Measurements from ENCODE around the gene OR3A3. TPM values are rescaled to one million over a fixed set of nuclear protein-coding genes. Genes with fewer than 3 reads are reported as not detected.
"Not testable (repeated sequence)": the region's sequence is repeated elsewhere in the genome, so short reads cannot be mapped to it uniquely, and the experiment has no call there.

The OR3A3 gene
- total RNA-seq (2014; rRNA removed; shearing (Covaris generic)): not detected in 2 replicates

DNA sequence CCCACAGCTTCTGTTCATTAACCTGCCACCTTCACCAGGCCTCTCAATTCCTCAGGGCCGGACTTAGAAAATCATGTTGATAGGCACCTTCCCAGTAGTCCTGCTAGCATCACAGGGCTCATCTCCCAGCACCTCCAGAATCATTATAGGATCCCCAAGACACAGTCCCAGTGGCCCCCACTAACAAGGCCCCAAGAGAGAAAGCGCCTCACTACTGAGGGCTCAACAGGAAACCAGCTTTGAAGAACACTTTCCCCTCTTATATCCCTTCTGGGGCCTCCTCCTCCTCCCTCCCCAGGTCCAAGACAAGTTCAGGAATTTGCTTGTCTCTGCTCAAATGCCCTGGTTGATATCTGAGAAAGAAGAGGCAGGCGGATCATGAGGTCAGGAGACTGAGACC lies at the start of gene OR3A3:
Gene OR3A3, plus strand, starts transcription at position 301 of the 400 bp plus-strand sequence.
- DNase-seq (ENCODE audit: low read depth): no peak

DNA sequence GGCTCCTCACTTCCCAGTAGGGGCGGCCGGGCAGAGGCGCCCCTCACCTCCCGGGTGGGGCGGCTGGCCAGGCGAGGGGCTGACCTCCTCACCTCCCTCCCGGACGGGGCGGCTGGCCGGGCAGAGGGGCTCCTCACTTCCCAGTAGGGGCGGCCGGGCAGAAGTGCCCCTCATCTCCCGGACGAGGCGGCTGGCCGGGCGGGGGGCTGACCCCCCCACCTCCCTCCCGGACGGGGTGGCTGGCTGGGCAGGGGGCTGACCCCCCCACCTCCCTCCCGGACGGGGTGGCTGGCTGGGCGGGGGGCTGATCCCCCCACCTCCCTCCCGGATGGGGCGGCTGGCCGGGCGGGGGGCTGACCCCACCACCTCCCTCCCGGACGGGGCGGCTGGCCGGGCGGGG lies 40.0 kb upstream of the OR3A3 start:
- not testable (repeated sequence) for DNase-seq (ENCODE audit: low read depth)

DNA sequence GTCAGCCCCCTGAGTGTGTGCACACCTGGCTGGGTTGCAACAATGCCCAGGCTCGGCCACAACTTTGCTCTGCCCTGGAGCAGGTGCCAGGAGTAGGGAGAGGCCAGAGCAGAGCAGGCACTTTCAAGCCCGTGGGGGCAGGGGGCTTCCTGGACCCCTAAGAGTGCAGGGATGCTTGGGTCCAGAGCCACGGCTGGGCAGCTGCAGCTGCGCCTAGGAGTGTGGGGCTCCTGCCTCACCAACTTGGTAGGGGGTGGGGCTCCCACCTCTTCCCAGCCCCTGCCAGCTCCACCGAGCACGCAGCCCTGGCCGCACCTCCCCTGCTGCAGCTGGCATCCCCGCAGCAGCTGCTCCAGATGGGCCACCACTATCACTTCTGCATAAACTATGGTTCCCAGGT lies 32.8 kb upstream of the OR3A3 start:
- DNase-seq (ENCODE audit: low read depth): no peak

DNA sequence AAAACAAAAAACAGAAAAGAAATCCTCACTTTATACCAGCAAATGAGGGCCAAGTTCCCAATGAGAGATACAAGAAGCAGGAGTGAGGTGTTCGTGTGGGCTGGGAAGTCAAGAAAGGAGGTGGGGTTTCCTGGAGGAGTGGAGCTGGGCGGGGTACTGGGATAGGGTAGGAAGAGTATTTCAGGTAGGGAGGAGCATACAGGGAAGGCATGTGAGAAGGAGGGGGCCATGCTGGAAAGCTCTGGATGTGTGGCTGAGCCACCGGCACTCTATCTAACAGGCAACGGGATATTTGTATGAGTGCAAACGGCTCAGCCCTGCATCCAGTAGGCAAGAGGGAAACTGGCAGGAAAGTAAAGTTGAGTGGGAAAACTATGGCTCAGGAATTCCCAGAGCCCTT lies 29.2 kb upstream of the OR3A3 start:
- no peak for DNase-seq (ENCODE audit: low read depth)

DNA sequence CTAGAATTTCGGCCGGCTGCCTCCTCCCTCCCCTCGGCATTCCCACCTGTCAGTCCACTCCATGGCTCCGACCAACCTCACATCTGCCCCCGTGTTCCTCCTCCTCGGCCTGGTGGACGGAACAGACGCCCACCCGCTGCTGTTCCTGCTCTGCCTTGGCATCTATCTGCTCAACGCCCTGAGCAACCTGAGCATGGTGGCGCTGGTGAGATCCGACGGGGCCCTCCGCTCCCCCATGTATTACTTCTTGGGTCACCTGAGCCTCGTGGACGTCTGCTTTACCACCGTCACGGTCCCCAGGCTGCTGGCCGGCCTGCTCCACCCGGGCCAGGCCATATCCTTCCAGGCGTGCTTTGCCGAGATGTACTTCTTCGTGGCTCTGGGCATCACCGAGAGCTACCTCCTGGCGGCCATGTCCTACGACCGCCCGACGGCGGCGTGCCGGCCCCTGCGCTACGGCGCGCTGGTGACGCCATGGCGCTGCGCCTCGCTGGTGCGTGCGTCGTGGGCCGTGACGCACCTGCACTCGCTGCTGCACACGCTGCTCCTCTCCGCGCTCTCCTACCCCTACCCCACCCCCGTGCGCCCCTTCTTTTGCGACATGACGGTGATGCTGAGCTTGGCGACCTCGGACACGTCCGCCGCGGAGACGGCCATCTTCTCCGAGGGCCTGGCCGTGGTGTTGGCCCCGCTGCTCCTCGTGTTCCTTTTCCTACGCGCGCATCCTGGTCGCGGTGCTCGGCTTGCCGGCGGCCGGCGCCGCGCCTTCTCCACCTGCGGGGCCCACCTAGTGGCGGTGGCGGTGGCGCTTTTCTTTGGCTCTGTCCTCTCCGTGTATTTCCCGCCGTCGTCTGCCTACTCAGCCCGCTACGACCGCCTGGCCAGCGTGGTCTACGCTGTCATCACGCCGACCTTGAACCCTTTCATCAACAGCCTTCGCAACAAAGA lies 25.0 kb upstream of the OR3A3 start, which contains the start of gene OR3A2:
Gene OR3A2, minus strand, starts transcription at position 440 of the 948 bp plus-strand sequence.
- DNase-seq (ENCODE audit: low read depth): no peak

DNA sequence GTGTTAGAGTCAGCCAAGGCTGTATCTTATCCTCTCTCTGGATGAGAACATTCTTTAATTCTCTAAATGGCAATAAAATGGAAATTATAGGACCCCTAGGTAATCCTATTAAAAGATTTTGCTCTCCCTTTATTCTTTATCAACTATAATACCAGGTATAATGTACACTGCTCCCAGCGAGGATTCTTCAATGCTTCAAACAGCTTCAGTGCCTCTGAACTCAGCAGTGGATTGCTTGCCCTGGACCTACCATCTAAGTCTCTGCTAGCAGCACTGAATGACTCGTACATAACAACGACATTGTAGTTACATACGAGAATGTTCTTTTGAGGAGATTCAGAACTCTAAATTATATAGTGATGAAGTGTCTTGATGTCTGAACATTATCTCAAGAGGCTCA lies 21.4 kb upstream of the OR3A3 start:
- DNase-seq (ENCODE audit: low read depth): no peak

DNA sequence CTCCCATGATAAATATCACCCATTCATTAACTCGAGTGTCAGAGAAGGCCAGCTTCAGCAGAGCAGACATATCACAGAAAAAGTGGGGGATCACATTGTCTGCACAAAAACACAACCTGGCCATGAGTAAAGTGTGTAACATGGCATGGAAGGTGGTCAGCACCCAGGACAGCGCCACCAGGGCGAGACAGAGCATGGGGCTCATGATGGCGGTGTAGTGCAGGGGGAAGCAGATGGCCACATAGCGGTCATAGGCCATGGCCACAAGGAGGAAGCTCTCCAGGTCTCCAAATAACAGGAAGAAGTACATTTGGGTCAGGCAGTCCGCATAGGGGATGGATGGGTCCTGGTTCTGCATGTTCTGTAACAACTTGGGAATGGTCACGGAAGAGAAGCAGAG lies 13.4 kb upstream of the OR3A3 start:
- not testable (repeated sequence) for DNase-seq (ENCODE audit: low read depth)

DNA sequence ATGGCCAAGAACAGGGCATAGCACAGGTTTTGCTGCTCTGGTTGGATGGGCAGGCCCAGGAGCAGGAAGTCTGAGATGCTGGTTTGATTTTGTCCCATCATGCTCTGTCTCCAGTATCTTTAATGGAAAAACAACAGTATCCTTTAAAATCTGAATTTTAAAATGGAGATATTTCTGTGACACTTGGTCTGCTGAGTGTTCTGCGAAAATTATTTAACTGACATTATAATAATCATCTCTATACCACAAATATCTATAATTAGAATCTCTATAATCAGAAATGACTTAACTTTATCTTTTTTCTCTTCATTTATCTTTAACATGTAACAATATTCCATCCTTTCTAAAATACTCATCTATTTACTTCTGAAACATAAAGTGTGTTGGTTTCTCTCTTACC lies 12.9 kb upstream of the OR3A3 start, which contains the start of gene OR1E1:
Gene OR1E1, minus strand, starts transcription at position 101 of the 400 bp plus-strand sequence. Its CDS starts 0 bp downstream, at position 101.
- no peak for DNase-seq (ENCODE audit: low read depth)

DNA sequence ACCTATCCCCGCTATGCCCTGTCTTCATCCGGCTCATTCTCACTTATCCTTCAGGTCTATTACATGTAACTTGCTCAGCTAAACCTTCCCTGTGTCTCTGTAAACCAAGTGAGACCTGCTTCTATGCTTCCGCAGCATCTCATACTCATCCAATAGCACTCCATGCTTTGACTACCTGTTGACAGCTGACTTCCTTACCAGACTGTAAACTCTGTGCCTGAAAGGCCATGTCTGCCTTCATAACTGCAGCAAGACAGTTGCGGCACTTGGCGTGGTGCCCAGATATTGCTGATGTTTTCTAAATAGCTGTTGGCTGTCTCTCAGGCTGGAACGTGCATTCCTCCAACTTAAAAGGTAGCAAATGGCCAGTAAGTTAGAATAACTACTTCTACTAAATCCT lies 11.1 kb upstream of the OR3A3 start:
- DNase-seq (ENCODE audit: low read depth): no peak

DNA sequence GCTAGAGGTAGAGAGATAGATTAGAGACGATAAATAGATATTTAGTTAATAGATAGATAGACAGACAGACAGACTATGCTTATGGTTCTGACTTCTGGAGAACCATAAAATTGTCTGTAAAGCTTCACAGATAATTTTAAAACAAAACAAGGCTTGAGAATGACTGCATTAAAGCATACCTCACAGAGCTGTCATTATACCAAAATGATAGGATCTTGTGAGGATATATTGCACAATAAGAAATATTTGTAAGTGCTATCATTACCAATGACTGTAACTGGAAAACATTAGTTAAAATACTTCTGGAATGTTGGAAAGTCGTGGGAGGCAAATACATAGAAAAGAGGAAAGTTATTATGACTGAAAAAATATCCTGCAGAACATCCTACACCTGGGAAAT lies 9.4 kb upstream of the OR3A3 start:
- no peak for DNase-seq (ENCODE audit: low read depth)

DNA sequence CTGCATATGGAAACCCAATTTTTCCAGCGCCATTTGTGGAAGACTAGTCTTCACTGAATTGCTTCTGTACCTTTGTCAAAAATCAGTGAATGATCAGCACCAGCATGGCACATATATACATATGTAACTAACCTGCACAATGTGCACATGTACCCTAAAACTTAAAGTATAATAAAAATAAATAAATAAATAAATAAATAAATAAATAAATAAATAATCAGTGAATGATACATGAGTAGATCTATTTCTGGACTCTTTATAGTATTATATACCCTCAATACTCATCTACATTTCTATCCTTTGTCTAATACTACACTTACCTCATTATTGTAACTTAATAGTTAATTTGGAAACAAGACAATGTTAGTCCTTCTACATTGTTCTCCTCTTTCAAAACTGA lies 7.3 kb upstream of the OR3A3 start:
- DNase-seq (ENCODE audit: low read depth): not testable (repeated sequence)

DNA sequence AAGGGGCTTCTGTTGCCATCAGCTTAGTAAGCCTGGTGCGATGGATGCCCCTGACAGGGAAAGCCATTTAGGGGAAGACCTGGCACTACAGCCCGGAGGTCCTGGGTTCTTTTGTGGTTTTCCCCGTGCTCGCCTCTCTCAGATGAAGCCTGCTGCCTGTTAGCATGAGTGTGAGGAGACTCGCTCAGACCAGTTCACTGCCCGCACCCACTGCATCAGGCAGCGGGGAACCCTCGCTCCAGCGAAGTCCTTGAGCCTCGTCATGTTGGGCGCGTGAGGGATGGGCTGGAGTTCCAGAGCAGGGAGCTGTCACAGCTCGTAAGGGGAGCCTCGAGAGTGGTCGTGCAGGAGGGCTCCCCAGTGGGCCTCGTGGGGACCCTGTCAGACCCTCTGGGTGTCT lies 1.0 kb downstream of the OR3A3 start:
- DNase-seq (ENCODE audit: low read depth): not testable (repeated sequence)

DNA sequence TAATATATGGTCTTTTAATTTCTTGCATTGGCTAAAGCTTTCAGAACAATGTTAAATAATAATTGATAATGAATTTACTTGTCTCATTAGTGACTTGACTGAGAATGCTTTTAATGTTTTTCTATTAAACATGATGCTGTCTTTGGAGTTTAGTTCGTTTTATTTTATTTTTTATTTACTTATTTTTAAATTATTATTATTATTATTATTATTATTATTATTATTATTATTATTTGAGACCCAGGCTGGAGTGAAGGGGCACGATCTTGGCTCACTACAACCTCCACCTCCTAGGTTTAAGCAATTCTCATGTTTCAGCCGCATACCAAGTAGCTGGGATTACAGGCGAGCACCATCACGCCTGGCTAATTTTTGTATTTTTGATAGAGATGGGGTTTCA lies 4.4 kb downstream of the OR3A3 start:
- DNase-seq (ENCODE audit: low read depth): no peak

DNA sequence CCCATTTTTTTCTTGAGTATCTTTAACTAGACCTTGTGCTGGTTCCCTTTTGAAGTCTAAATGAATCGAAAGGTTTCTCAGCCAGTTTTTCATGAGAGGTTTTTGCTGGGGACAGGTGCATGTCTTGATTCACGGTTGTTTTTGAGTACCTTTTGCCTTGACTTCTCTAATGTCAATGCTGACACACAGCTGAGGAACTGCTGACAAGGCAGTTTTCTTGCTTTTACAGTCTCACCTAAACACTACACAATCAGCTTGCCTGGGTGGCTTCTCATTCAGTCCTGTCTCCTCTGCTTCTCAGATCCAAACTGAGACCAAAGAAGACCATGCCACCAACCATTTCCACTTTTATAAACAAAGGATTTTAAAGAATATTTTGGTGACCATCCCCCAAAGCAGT lies 7.1 kb downstream of the OR3A3 start:
- DNase-seq (ENCODE audit: low read depth): no peak

DNA sequence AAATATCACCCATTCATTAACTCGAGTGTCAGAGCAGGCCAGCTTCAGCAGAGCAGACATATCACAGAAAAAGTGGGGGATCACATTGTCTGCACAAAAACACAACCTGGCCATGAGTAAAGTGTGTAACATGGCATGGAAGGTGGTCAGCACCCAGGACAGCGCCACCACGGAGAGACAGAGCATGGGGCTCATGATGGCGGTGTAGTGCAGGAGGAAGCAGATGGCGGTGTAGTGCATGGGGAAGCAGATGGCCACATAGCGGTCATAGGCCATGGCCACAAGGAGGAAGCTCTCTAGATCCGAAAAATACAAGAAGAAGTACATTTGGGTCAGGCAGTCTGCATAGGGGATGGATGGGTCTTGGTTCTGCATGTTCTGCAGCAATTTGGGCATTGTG lies 22.0 kb downstream of the OR3A3 start:
- peak; percentile 5 for DNase-seq (ENCODE audit: low read depth)

DNA sequence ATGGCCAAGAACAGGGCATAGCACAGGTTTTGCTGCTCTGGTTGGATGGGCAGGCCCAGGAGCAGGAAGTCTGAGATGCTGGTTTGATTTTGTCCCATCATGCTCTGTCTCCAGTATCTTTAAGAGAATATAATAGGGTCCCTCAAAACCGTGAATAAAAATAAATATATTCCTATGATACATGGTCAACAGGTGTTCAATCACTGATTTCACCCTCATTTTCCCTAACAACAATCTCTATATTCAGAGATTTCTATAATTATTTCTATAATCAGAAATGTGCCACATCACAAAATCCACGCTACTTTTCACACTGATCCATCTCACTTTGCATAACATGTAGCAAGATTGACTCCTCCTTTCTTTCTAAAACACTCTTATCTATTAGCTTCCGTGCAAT lies 22.6 kb downstream of the OR3A3 start, which contains the start of gene OR1E2:
Gene OR1E2, minus strand, starts transcription at position 101 of the 400 bp plus-strand sequence. Its CDS starts 0 bp downstream, at position 101.
- no peak for DNase-seq (ENCODE audit: low read depth)

DNA sequence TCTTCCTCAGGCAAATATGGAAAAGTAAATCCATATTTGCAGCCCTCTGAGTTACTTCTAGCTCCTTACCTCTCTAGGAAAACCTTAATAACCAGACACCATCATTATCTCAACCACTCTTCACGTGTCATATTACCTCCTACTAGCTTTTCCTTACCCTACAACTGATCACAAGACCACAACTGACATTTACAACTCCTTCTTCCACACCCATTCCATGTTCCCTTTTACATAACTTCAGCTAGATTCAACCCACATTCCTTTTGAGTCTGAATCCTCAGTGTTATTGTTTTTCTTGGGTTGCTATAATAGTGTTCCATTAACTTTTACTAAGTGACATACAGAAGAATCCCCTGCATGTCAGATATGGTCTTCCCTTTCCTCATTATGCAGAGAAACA lies 27.2 kb downstream of the OR3A3 start:
- no peak for DNase-seq (ENCODE audit: low read depth)

DNA sequence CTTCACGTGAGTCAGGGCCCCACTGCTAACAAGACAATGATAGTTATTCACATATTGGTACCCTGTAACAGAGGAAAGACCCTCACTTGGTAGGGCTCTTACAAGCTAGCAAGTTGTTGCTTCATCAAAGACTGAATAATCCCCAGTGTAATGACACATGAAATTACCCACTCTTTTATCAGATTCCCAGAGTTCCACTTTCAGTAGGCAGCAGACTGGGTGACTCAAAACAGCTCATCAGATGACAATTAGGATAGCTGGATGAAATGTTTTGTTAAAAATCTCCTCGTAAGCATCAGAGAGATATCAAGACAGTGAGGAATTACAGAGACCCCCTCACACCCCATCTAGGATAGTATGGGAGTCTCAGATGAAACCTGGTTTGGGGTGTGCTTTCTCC lies 29.3 kb downstream of the OR3A3 start:
- DNase-seq (ENCODE audit: low read depth): no peak

DNA sequence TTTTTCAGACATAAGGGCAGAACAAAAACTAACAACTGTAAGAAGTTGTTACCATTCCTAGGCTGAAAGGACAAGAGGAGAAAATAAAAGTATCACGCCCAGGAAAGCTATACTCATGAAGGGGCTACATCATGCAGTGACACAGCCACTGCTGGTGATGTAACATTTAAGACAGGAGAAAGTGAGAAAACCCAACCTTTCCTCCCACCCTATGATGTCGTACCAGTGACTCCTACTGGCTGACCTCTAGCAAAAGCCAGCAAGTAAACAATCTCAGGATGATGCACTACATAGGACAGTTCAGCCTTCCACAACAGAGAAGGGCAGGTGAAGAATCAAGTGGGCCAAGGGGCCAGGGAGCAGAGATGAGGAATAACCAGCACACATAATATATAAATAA lies 36.5 kb downstream of the OR3A3 start:
- DNase-seq (ENCODE audit: low read depth): peak; percentile 9

DNA sequence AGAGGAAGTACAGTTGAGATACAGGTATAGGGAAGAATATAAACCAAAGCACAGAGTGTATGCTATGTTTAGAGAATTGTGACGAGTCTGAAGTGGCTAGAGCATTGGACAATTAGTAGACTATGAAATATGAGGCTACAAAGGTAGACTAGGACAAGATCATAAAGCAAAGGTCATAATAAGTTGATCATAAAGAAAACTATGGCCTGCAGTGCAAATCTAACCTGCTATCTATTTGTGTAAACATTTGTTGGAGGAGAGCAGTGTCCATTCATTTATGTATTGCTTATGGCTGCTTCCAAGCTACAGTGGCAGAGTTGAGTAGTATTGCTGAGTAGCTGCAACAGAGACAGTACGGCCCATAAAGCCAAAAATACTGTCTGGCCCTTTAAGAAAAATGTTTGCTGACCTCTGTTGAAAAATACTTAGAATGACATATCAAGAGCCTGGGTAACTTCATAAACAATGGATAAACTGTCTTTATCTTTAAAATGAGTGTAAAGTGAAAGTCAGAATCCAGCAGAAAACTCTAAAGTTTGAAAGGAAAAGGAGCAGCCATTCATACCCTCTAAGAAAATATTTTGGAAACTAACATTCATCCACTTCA lies 37.0 kb downstream of the OR3A3 start:
- DNase-seq (ENCODE audit: low read depth): no peak

DNA sequence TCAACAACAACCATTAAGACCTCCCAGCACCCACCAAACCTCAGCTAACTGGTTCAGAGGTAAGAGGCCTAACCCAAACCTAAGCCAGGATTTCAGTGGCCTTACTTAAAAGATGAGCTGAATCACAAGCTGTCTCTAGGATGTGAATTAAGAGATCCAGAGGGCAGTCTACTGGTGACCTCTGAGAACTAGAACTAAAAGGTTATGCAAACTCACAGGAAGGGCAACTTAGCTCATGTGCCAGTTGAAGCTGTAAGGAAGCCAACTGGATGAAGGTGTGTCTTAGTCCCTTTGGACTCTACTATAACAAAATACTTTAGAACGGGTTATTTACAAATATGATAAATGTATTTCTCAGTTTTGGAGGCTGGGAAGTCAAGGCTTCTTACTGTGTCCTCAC lies 55.2 kb downstream of the OR3A3 start:
- not testable (repeated sequence) for DNase-seq (ENCODE audit: low read depth)

DNA sequence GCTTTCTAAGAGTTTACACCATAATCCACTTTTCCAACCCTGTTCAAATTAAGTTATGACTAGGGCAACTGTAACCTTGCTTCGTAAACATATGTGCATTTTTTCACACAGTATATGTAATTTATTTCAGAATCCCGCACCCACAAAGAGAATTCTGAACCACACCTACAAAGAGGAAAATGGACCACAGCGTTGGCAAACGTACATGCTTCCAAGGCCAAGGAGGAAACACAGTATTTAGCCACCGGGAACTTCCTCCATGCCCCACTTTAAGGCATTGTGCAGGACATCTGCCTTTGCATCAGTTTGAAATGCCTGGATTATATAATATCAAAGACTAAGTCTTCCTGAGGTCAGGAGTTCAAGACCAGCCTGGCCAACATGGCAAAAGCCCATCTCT lies 58.4 kb downstream of the OR3A3 start:
- no peak for DNase-seq (ENCODE audit: low read depth)

DNA sequence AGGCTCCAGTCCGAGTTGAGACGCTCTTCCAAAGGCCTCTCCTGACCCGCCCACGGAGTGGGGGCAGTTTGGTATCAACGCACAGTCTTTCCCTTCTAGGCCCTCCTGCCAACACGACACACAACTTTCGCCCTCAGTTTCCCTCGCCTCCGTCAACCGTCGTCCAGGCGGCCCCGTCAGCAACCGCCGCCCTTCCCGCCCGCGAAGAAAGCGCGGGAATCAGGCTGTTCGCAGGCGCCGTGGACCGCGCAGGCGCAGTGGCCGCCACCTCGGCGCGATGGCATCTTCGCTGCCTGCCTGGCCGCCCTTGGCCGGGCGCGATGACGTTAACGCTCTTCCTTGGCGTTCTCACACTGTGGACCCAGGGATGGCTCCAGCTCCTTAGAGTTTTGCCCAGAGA lies 60.4 kb downstream of the OR3A3 start, which contains the start of gene SPATA22:
Gene SPATA22, minus strand, starts transcription at position 221 of the 400 bp plus-strand sequence. CDS start 2,494 bp downstream, outside the sequence.
- no peak for DNase-seq (ENCODE audit: low read depth)
